Thymus (tissue), 11 donors: ENCODE data around the gene ISM1. TPM values are rescaled to one million over a fixed set of nuclear protein-coding genes. Genes with fewer than 3 reads are reported as not detected.
"Not testable (repeated sequence)": the region's sequence is repeated elsewhere in the genome, so short reads cannot be mapped to it uniquely, and the experiment has no call there.

Experiments used
- DNase-seq, 9 donors: peaks; one replicate each; pipeline ENCODE4 v3.0.0-alpha.2; 2013; ENCODE audit warnings: low spot score in 9 of 9, low read depth in 6 of 9, missing footprints in 1 of 9
- H3K27ac ChIP-seq, 2 donors: one replicate each; pipeline ENCODE4 v1.5.1; 2013; ENCODE audit warnings: control low read depth in 1 of 2, low read depth in 1 of 2, low read length in 1 of 2, mild to moderate bottlenecking in 1 of 2, moderate library complexity in 1 of 2
- H3K27me3 ChIP-seq, 2 donors: one replicate each; pipeline ENCODE4 v1.5.1; 2013; ENCODE audit warnings: low read length in 1 of 2; ENCODE audit not compliant: control insufficient read depth in 2 of 2, insufficient read depth in 1 of 2
- H3K36me3 ChIP-seq, 2 donors: one replicate each; pipeline ENCODE4 v1.5.1; 2013; ENCODE audit warnings: low read length in 1 of 2, mild to moderate bottlenecking in 1 of 2, moderate library complexity in 1 of 2; ENCODE audit not compliant: control insufficient read depth in 2 of 2, insufficient read depth in 2 of 2
- H3K4me1 ChIP-seq, 2 donors: one replicate each; pipeline ENCODE4 v1.5.1; 2013; ENCODE audit warnings: low read length in 2 of 2; ENCODE audit not compliant: control insufficient read depth in 2 of 2, insufficient read depth in 2 of 2
- H3K4me3 ChIP-seq, 2 donors: one replicate each; pipeline ENCODE4 v1.5.1; 2013; ENCODE audit warnings: low read length in 2 of 2, control low read depth in 1 of 2, mild to moderate bottlenecking in 1 of 2
- H3K9me3 ChIP-seq, 2 donors: one replicate each; pipeline ENCODE4 v1.5.1; 2013; ENCODE audit warnings: low read length in 1 of 2, mild to moderate bottlenecking in 1 of 2; ENCODE audit not compliant: control insufficient read depth in 2 of 2, insufficient read depth in 1 of 2
- WGBS: extraction: QIAGEN DNeasy Blood & Tissue Kit; methylation state at CpG from one replicate; pipeline ENCODE4 v1.1.7; 2013; 5-methylcytosine and 5-hydroxymethylcytosine counted together
- polyA plus RNA-seq: library from polyadenylated mRNA; stranded (reverse); fragments of 200-250 nt; gene quantifications from one replicate; pipeline ENCODE4 v1.2.3, GENCODE V29; 2013
- total RNA-seq: library from RNA; stranded (reverse); fragments of 120-200 nt; gene quantifications from one replicate; pipeline ENCODE4 v1.2.4, GENCODE V29; 2013
- donor health status: healthy.

The ISM1 gene
- total and polyA plus RNA-seq, 2 donors: 0.66 to 1.2 TPM

DNA sequence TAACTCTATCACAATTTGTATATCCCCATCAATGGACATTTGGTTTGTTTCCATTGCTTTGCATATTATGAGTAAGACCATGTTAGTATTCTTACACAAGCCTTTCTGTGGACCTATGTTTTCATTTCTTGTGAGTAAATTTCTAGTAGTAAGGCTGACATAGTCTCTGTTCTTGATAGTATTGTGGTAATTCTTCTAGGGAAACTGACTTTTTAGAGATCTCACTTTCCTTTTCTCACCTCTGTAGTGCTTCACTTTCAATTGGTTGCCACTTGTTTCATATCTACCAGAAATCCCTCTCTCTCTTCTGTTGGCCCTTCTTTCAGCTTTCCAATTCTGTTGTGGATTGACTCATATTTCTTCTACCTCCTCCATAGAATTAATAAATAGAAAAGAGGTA, 8.5 kb downstream of the ISM1 start:
- Histone ChIP-seq H3K36me3 (no peaks in the 10 kb centered on the region), H3K27me3 (no peaks in the 10 kb centered on the region), H3K9me3 (no peaks in the 10 kb centered on the region), H3K4me1 (peaks cover 8 to 10% of the 10 kb centered on the region in 2 donors), H3K4me3 (no peak overlapping the region), H3K27ac (no peak overlapping the region)
- no peak for DNase-seq

DNA sequence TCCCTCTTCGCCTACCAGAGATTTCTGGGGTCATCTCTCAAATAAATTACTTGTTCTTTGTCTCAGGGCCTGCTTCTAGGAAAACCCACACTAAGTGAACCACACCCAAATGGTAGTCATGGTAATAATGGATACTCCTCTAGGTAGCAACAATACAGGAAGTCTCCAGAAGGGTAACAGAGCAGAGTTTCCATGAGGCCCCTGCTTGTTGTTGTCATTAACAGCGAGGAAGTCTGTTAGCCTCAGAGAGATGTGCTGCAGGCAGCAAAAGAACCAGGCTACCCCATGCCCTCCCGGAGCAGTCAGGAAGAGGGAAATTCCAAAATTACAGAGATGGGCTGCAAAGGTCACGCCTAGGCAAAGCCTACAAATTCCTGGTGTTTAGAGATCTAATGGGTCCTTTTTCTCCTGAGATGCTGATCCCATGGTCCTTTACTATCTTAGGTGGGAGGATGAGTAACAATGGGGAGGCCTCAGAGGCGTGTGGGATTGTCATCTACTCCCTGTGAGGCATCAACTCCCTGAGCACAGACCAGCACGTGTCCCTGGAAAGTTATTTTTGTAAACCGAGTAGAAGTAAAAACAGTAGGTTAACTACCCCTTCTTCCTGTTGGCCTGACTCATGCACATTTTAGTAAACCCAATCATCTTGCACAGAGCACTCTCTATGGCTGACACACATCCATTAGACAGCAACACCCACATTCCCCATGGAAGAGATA, 10.1 kb downstream of the ISM1 start:
- H3K9me3 ChIP-seq: no peaks in the 10 kb centered on the region
- no peaks in the 10 kb centered on the region for H3K27me3 ChIP-seq
- H3K4me3 ChIP-seq: no peak overlapping the region
- H3K36me3 ChIP-seq: no peaks in the 10 kb centered on the region
- WGBS: 75% methylated on average over 7 of the region's 7 CpGs
- peak in 2 of 9 donors; percentile 19 to 59 for DNase-seq
- H3K4me1 ChIP-seq: peaks cover 8 to 10% of the 10 kb centered on the region in 2 donors
- peak overlapping the region; percentile 39 to 41 for H3K27ac ChIP-seq

DNA sequence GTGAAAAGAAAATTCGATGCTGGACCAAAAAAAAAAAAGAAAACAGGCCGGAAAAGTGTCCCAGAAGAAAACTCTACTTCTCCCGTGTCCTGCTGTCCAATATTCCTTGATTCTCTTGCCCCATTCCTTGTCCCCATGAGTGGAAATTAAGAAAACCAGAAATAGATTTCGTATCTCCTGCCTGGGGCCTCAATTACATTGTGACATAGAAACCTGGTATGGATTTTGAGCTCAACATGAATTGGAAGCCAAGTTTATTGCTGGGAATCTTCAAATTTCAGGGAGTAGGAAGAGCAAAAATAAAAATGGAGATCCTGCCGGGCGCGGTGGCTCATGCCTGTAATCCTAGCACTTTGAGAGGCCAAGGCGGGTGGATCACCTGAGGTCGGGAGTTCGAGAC, 11.9 kb downstream of the ISM1 start:
- no peak overlapping the region for H3K4me3 ChIP-seq
- no peaks in the 10 kb centered on the region for H3K36me3 ChIP-seq
- no peak for DNase-seq
- no peak overlapping the region for H3K27ac ChIP-seq
- no peaks in the 10 kb centered on the region for H3K27me3 ChIP-seq
- peaks cover 8 to 10% of the 10 kb centered on the region in 2 donors for H3K4me1 ChIP-seq
- H3K9me3 ChIP-seq: no peaks in the 10 kb centered on the region
- WGBS: 98% methylated on average over 10 of the region's 10 CpGs

DNA sequence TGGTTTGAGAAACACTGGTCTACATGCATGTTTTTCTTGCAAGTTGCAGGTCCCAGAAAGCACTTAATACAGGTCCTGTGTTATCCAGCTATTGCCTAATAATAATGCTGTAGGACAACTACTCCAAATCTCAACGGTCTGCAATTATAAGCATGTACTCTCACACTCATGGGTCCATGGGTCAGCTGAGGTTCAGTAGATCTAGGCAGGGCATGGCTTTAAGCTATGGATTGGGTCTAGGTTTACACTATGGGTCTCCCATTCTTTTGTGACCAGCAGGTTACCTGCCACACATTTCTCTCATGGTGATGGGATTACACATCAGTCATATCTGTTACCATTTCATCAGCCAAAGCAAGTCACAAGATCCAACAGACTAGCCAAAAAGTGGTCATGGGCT, 13.9 kb downstream of the ISM1 start:
- Histone ChIP-seq H3K27ac (no peak overlapping the region), H3K9me3 (no peaks in the 10 kb centered on the region), H3K4me1 (peaks cover 8 to 10% of the 10 kb centered on the region in 2 donors), H3K27me3 (no peaks in the 10 kb centered on the region), H3K36me3 (no peaks in the 10 kb centered on the region), H3K4me3 (no peak overlapping the region)
- whole genome bisulfite sequencing: 93% methylated on average over 1 of the region's 1 CpG
- no peak for DNase-seq

DNA sequence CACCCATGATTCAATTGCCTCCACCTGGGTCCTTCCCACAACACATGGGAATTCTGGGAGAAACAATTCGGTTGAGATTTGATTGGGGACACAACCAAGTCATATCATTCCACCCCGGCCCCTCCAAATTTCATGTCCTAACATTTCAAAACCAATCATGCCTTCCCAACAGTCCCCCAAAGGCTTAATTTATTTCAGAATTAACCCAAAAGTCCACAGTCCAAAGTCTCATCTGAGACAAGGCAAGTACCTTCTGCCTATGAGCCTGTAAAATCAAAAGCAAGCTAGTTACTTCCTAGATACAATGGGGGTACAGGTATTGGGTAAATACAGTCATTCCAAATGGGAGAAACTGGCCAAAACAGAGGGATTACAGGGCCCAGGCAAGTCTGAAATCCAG, 15.3 kb downstream of the ISM1 start:
- 98% methylated on average over 2 of the region's 2 CpGs for WGBS
- not testable (repeated sequence) for H3K9me3 ChIP-seq, H3K27me3 ChIP-seq, H3K4me3 ChIP-seq, DNase-seq, H3K36me3 ChIP-seq, H3K4me1 ChIP-seq, H3K27ac ChIP-seq

DNA sequence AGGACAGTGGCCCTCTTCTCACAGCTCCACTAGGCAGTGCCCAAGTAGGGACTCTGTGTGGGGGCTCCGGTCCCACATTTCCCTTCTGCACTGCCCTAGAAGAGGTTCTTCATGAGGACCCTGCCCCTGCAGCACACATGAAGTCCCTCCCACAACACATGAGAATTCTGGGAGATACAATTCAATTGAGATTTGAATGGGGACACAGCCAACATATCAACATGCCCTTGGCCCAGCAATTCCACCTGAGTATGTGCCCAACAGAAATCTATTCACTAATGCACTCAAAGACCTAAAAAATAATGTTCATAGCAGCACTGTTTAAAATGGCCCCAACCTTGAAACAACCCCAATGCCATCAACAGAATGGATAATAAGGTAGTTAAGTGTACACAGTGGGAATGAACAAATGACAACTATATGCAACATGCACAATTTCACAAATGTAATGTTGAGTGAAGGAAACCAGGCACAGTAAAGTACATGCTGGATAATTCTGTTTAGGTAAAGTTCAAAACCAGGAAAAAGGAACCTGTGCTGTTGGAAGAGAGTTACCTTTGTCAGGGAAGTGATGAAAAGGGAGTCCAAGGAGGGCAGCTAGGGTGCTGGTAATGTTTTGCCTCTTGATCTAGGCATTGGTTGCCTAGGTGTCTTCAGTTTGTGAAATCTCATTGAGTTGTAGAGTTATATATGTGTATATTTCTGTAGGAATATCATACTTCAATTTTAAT, 16.1 kb downstream of the ISM1 start:
- DNase-seq: no peak
- Histone ChIP-seq H3K9me3 (no peaks in the 10 kb centered on the region), H3K27ac (no peak overlapping the region), H3K27me3 (no peaks in the 10 kb centered on the region), H3K4me1 (no peaks in the 10 kb centered on the region), H3K4me3 (no peak overlapping the region), H3K36me3 (no peaks in the 10 kb centered on the region)
- WGBS: 100% methylated on average over 1 of the region's 1 CpG

DNA sequence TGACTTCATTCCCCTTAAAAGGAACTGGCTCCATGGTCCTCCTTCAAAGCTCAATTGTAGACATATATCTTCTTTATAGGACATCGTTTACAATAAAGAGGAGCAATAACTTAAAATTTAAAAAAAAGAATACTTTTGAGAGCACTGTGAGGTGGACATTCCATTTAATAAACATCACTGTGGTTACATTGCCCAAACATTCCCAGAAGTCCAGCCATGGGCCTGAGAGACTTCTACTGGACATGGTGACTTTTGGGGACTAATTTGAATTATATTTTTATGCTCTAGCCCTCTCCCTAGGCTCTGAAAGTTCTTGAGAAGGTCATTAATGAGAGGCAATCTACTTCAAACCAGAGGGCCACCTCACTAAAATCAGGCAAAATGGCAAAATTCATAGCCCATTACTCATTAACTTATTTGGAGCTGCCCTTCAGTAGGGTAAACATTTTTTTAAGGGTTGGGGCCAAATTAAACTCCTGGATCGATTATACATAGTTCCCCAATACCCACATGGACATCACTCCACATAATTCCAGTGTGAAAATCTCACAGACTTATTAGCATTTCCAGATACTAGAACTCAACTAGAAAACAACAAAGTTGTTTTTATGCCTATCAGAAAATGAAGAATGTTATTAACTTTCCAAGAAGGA, 17.1 kb downstream of the ISM1 start:
- H3K27ac ChIP-seq: no peak overlapping the region
- H3K9me3 ChIP-seq: no peaks in the 10 kb centered on the region
- H3K4me1 ChIP-seq: no peaks in the 10 kb centered on the region
- H3K4me3 ChIP-seq: no peak overlapping the region
- H3K27me3 ChIP-seq: no peaks in the 10 kb centered on the region
- no peaks in the 10 kb centered on the region for H3K36me3 ChIP-seq
- DNase-seq: no peak
- WGBS: 97% methylated on average over 2 of the region's 2 CpGs

DNA sequence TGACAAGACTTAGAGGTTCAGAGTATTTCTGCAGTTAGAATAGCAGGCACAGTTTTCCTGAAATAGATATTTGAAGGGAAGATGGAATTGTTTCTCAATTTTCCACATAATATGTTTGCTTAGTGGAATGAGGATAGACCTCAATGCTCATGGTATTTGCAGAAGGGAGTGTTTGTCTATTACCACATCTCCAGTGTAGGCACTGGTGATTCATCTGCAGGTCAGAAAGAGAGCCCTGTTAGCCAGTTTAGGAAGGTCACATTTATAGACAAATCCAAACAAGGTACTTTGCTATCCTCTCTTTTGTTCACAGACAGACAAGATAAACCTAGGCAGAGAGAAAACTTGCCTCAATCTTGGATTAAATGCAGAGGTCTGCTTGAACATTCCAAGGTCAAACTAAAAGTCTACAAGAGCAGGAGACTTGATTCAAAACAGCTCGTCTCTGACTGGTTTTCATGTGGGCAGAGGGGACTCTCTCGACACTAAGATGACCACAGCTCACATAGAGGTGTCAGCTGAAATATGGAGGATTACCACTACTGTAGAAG, 22.8 kb downstream of the ISM1 start:
- no peaks in the 10 kb centered on the region for H3K36me3 ChIP-seq
- H3K27ac ChIP-seq: no peak overlapping the region
- peaks cover 25 to 28% of the 10 kb centered on the region in 2 donors for H3K4me1 ChIP-seq
- H3K9me3 ChIP-seq: no peaks in the 10 kb centered on the region
- no peak overlapping the region for H3K4me3 ChIP-seq
- 95% methylated on average over 2 of the region's 2 CpGs for WGBS
- no peaks in the 10 kb centered on the region for H3K27me3 ChIP-seq
- no peak for DNase-seq

DNA sequence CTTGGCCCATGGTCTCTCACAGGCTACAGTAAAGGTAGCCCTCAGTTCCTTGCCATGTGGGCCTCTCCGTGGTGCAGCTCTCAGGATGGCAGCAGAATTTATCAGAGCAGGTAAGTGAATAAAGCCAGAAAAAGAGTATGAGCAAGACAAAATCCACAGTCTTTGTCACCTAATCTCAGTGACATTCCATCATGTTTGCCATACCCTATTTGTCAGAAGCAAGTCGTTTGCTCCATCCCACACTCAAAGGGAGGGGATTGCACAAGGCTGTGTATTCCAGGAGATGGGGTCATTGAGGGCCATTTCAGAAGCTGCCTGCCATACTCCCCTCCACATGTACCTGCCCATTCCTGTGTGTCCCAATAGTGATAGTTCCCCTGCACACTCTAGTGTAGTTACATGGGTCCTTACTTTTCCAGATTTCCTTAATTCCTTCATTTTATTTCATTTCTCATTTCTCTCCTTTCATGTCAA, 24.2 kb downstream of the ISM1 start:
- no peak for DNase-seq
- Histone ChIP-seq H3K4me1 (peaks cover 27 to 38% of the 10 kb centered on the region in 2 donors), H3K27me3 (no peaks in the 10 kb centered on the region), H3K4me3 (no peak overlapping the region), H3K9me3 (no peaks in the 10 kb centered on the region), H3K27ac (no peak overlapping the region), H3K36me3 (no peaks in the 10 kb centered on the region)
- WGBS: 94% methylated on average over 2 of the region's 2 CpGs
